Activated T-cell treated with anti-CD3 and anti-CD28 coated beads for 48 hours (primary cell): ENCODE measurements around the gene MAMSTR.
"Not testable (repeated sequence)": the region's sequence is repeated elsewhere in the genome, so short reads cannot be mapped to it uniquely, and the experiment has no call there.

Source experiments
- DNase-seq: peaks from one replicate; pipeline ENCODE4 v3.0.0-alpha.2; 2020; ENCODE audit warnings: low read depth

Gene MAMSTR

DNA sequence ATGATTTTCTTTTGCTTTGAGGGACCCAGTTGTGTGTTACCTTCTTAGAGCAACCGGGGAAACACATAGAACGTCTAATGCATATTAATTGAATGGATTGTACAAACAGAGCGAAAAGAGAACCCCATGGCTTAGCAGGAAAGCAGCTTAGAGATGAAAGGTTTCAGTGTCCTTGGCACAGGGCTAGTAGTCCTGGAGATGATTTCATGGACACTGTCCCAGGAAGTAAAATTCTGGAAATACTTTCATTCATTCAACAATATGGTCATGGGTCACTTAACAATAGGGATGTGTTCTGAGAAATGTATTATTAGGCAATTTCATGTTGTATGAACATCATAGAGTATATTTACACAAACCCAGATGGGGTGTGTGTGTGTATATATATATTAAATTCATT is 33.4 kb downstream of the MAMSTR start:
- DNase-seq: no peak

GRCh38 chr19:48685583-48685982 is 33.9 kb downstream of the MAMSTR start:
- DNase-seq: no peak

- peak; percentile 13 for DNase-seq
Measured at GRCh38 chr19:48683349-48683748, 36.2 kb downstream of the MAMSTR start.

- no peak for DNase-seq
Measured at GRCh38 chr19:48681127-48681470, 38.4 kb downstream of the MAMSTR start.

DNA sequence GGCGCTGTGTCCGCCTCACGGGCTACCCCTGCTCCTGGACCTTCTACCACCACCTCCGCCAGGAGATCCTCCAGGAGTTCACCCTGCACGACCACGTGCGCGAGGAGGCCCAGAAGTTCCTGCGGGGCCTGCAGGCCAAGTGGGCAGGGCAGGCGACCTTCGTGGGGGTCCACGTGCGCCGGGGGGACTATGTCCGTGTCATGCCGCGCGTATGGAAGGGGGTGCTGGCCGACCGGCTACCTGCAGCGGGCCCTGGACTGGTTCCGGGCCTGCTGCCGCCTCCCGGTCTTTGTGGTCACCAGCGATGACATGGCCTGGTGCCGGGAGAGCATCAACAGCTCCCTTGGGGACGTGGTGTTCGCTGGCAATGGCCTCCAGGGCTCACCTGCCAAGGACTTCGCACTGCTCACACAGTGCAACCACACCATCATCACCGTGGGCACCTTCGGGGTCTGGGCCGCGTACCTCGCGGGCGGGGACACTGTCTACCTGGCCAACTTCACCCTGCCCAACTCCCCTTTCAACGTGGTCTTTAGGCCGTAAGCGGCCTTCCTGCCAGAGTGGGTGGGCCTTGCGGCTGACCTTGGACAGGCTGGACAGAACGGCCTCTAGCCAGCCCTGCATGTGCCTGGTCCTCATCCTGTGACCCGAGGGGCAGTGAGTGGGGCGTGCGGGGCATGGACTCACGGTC is 38.9 kb downstream of the MAMSTR start:
- DNase-seq: no peak

GRCh38 chr19:48680006-48680405 is 39.5 kb downstream of the MAMSTR start:
- DNase-seq: not testable (repeated sequence)

DNA sequence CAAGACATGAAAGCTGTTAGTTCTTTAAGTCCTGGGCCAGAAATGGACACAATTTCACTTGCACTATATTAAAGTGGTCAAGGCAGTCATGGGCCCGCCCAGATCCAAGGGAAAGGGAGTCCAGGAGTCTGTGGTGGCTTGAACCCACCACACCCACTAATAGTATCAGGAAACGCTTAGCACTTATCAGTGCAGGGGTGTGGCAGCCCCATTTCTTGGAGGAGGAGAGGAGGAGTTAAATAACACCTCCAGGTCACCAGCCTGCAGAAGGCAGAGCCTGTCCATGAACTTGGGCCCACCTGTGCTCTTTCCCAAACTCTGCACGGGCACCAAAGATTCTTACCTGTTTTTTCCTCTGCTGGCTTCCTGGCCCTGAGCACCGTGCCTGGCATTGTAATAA is 41.3 kb downstream of the MAMSTR start:
- DNase-seq: no peak

- DNase-seq: no peak
Measured at GRCh38 chr19:48676887-48677286, 42.6 kb downstream of the MAMSTR start.

DNA sequence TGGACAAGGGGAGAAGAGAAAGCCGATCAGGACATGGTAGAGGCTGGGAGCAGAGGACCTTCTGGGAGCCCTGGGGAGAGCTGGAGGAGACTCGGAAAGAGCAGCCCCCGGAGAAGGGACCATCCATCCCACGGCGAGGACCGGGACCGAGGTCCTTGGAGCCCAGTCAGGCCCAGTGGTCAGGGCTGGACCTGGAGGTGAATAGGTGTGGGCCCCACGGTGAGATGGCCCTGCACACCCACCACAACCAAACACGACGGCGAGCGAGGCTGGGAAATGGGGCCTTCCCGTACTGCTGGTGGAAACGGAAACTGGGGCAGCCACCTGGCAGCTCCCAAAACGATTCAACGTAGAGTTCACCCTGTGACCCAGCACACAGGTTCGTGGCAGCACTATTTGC is 43.0 kb downstream of the MAMSTR start:
- DNase-seq: no peak

GRCh38 chr19:48674921-48675824 is 44.4 kb downstream of the MAMSTR start:
- DNase-seq: peak; percentile 65

- no peak for DNase-seq
Measured at GRCh38 chr19:48674216-48674809, 45.2 kb downstream of the MAMSTR start.

DNA sequence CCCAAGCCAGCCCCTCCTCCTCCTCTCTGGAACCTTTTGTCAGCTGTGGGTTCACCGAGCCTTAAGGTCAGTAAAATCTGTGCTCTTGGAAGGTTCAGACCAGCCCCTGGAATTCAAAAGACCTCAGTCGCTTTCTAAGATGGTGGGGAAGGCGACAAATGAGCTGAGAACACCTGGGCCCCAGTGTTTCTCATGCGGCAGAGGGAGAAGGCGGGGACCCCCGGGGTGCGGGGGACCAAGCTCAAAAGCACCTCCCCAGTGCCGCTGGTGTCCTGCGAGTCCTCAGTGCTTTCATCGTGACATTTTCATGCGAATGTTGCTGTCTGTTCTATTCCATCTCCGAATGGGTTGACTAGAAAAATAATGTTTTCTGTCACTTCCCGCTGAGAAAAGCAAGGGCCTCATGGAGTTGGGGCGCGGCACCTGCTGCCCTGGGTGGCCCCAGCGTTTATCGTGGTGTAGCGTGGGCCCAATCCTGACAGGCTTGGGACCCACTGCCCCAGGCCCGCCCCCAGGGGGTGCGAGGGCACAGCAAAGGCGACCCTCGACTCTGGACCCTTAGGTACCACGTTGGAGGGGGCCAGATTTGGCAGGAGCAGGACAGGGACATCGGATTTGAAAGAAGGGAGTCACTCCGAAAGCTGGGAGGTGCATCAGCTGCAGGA is 46.0 kb downstream of the MAMSTR start:
- DNase-seq: no peak

GRCh38 chr19:48672994-48673393 is 46.5 kb downstream of the MAMSTR start, which contains the start of gene NTN5:
TSS of gene NTN5 (minus strand) at chr19:48673017. CDS start at chr19:48670986, 2,031 bp downstream.
- no peak for DNase-seq

- DNase-seq: no peak
Measured at GRCh38 chr19:48671446-48671995, 48.0 kb downstream of the MAMSTR start.

DNA sequence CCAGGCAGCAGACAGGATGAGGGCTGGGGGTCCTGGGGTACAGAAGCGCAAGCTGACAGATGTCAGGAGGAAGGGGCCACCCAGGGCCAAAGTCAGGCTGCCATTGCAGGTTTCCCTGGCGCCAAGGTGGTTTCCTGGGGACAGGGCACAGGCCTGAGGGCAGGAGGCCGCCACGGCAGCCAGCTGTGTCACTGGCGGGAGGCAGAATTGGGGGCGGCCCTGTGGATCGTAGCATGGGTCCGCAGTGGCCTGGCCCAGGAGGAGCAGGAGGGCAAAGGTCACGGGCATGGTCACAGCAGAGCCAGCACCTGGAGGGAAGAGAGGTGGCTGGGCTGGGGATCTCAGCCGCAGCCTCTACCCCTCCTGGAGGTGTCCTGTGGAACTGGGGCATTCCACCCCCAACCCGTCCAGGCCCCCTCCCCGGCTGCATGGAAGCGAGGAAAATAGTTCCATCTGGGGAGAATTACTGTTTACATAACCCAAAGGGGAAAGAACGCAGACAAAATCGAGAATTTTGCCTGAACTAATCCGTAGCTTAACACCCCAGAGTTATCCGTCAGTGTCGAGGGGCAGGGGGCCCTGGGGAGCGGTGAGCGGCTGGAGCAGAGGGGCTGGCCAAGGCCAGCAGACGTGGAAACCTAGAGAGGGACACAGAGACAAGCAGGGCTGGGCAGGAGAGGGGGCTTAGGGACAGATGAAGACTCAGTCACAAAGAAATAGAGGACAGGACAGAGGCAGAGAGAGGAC is 48.7 kb downstream of the MAMSTR start:
- no peak for DNase-seq

DNA sequence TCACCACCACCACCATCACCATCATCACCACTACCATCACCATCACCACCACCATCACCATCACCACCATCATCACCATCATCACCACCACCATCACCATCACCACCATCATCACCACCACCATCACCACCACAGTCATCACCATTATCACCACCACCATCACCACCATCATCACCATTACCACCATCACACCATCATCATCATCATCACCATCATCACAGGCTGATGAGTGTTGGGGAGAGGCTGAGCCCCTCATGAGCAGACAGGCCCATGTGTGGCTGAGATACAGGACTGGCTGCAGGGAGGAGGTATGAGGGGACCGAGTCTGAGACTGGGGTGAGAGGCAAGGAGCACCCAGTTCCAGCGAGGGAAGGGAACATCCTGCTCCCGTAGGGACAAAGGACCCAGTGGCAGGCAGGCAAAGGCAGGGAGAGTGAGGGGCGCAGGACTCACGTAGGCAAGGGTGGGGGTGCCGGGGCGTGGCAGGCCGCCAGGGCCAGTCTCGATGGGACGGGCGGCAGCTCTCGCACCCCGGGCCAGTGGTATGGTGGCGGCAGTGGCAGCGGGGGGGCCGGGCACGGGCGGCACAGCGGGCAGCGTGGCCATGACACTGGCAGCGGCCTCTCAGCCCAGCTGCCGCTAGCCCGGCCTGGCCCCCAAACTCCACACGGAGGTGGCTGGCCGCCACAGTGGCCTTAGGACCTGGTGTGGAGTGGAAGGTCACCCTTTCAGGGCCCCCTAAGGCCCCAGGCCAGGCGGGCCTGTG is 49.4 kb downstream of the MAMSTR start:
- DNase-seq: no peak

- no peak for DNase-seq
Measured at GRCh38 chr19:48668761-48669160, 50.8 kb downstream of the MAMSTR start.

- no peak for DNase-seq
Measured at GRCh38 chr19:48668332-48668731, 51.2 kb downstream of the MAMSTR start.

DNA sequence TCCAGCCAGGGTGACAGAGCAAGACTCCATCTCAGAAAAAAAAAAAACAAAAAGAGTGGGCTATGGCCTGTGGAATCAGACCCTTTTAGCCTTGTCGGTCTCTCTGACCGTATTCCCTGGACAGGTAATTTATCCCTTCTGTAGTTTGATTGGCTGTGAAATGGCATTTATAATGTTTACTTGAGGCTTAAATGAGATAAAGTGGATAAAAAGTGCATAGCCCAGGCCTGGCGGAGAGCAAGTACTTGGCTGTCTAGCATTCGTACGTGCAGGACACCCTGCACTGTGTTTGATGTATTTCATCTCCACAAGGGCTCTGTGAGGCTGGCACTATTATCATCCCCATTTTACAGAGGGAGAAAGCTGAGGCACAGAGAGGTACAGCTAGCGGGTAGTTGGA is 53.7 kb downstream of the MAMSTR start:
- no peak for DNase-seq

GRCh38 chr19:48664476-48664875 is 55.0 kb downstream of the MAMSTR start:
- no peak for DNase-seq

DNA sequence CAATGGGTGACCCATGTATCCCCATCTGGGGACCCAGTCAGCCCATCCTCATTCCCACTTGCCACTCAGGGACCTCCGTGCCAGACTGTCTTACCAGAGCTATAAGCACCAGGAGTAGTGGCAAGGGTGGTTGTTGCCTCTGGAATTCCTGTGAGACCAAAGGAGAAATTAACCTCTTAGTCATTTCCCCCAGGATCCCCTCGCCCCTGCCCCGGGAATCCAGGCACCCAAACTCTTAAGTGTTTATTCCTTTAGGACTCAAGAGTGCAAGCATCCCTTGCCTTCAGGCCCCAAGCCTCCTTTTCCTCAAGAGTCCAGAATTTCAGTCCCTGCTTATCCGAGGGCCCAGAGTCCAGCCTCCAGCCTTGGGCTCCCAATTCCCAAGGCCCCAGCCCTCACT is 55.9 kb downstream of the MAMSTR start:
- no peak for DNase-seq
